Psoas muscle (tissue), 8 donors: ENCODE results near the gene HAVCR2. TPM values are rescaled to one million over a fixed set of nuclear protein-coding genes. Genes with fewer than 3 reads are reported as not detected.

Source experiments
- ATAC-seq, 4 donors: fragments of 200-7000 bp; cut with Tn5 transposase; one replicate each; pipeline ENCODE4 v1.9.1; 2020; ENCODE audit warnings: moderate library complexity in 3 of 4, mild to moderate bottlenecking in 2 of 4
- DNase-seq, 2 donors: peaks; one replicate each; pipeline ENCODE4 v3.0.0-alpha.2; 2020
- H3K27ac ChIP-seq: fragments of 200-600 bp; one replicate; pipeline ENCODE4 v1.8.0; 2022
- H3K27me3 ChIP-seq, 3 donors: fragments of 200-600 bp in 1 of 3; one replicate each; pipeline versions ENCODE4 v1.6.1 to v1.8.0; 2013 to 2022; ENCODE audit warnings: low read length in 2 of 3, mild to moderate bottlenecking in 2 of 3, moderate library complexity in 1 of 3; ENCODE audit not compliant: insufficient read depth in 3 of 3
- H3K36me3 ChIP-seq, 2 donors: fragments of 200-600 bp in 1 of 2; one replicate each; pipeline versions ENCODE4 v1.6.1 to v1.8.0; 2013 to 2022; ENCODE audit warnings: low read depth in 1 of 2, mild to moderate bottlenecking in 1 of 2, moderate library complexity in 1 of 2; ENCODE audit not compliant: insufficient read depth in 1 of 2
- H3K4me1 ChIP-seq: fragments of 200-600 bp; one replicate; pipeline ENCODE4 v1.8.0; 2022
- H3K4me3 ChIP-seq: fragments of 200-600 bp; one replicate; pipeline ENCODE4 v1.8.0; 2022; ENCODE audit warnings: mild to moderate bottlenecking
- H3K9me3 ChIP-seq: fragments of 200-600 bp; one replicate; pipeline ENCODE4 v1.8.0; 2022
- CTCF ChIP-seq: fragments of 200-600 bp; IDR thresholded peaks from one replicate; pipeline ENCODE4 v1.8.0; 2022; ENCODE audit warnings: antibody characterized with exemption
- WGBS, 3 donors: extraction: QIAGEN DNeasy Blood & Tissue Kit; methylation state at CpG; one replicate each; pipeline versions ENCODE4 v1.1.6 to v1.1.7; 2013; 5-methylcytosine and 5-hydroxymethylcytosine counted together
- intact Hi-C, 2 donors: fragments of 100-400 bp; cut with DNase I; formaldehyde crosslinking; loops; one replicate each; pipeline versions ENCODE4 v1.11.0 to v1.14.2; 2022
- polyA plus RNA-seq, 3 donors: library from polyadenylated mRNA; stranded (reverse); fragments of 200-250 nt; gene quantifications; one replicate each; pipeline ENCODE4 v1.2.3, GENCODE V29; 2013
- total RNA-seq, 4 donors: library from RNA; stranded (reverse); fragmentation: NEBNext Ultra II Directional in 2 of 4; extraction: Animal tissue kit (Norgen Biotek cat#: 25700) in 2 of 4; gene quantifications; one replicate each; pipeline versions ENCODE4 v1.2.1 to v1.2.4, GENCODE V29; 2021 to 2023
- donor health status: healthy with polysubstance abuse.
- donor health status: DM: no; HTN: no; CAD: no; lungs with moderate emphysema.
- donor health status: Bipolar disorder and iron deficiency.
- donor health status: healthy.
- donor health status: DM: yes; HTN: yes; CAD: no.
- donor health status: DM: no; HTN: no; CAD: no.
- donor health status: DM: no; HTN: no; CAD: no.
- donor health status: DM: yes; HTN: yes; CAD: no.

Gene HAVCR2
- total and polyA plus RNA-seq, 7 donors = 0.48 to 3.5 (median 1.4) TPM

DNA sequence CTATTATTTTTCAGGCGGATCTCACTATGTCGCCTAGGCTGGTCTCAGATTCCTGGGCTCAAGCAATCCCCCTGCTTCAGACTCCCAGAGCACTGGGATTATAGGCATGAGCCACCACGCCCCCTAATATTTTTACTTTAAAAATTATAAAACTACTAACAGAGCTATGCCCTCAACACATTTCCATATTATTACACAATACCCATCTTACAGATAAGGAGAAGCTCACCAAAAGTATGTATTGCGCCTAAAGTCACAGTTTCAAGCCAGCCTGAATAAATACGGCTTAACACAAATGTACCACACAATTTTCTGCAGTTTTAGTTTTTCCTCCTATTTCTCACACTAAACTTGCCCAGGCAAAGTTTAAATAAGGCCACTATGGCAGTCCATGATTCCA lies 40.1 kb downstream of the HAVCR2 start:
- TF ChIP-seq CTCF = no peak
- no peaks in the 10 kb centered on the region for H3K4me1 ChIP-seq
- DNase-seq = no peak
- H3K9me3 ChIP-seq = no peaks in the 10 kb centered on the region
- no peak overlapping the region for H3K4me3 ChIP-seq
- H3K27me3 ChIP-seq = no peaks in the 10 kb centered on the region
- H3K27ac ChIP-seq = no peak overlapping the region
- intact Hi-C loops = no loop called here
- H3K36me3 ChIP-seq = no peaks in the 10 kb centered on the region
- ATAC-seq = no peak
- WGBS, 3 donors = 83 to 92% (median 88%) methylated on average over 5 of the region's 5 CpGs

- Histone ChIP-seq H3K9me3 (no peaks in the 10 kb centered on the region), H3K36me3 (no peaks in the 10 kb centered on the region), H3K27me3 (no peaks in the 10 kb centered on the region), H3K4me1 (no peaks in the 10 kb centered on the region), H3K4me3 (no peak overlapping the region), H3K27ac (no peak overlapping the region)
- ATAC-seq (no peak), DNase-seq (no peak)
- WGBS, 3 donors = 93 to 95% (median 94%) methylated on average over 5 of the region's 5 CpGs
- TF ChIP-seq CTCF = no peak
- intact Hi-C loops = no loop called here
Observed at GRCh38 chr5:157068339-157068738, 40.5 kb downstream of the HAVCR2 start.

DNA sequence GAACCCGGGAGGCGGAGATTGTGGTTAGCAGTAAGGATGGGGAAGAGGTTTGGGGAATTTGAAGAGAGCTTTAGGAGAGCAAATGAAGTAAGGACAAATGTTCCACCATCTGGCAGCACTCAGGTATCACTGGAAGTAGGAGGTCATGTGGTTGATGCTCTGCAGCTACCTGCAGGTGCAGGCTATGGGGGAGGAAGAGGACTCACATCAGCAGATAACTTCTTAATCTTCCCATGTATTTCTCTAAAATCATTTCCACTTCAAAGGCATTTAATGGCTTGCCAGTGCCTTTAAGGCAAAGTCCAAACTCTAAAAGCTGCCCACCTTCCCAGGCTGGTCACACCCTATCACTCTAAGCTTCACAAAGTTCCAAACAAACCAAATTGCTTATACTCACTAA lies 41.8 kb downstream of the HAVCR2 start:
- Histone ChIP-seq H3K27me3 (no peaks in the 10 kb centered on the region), H3K4me1 (no peaks in the 10 kb centered on the region), H3K36me3 (no peaks in the 10 kb centered on the region), H3K27ac (no peak overlapping the region), H3K9me3 (no peaks in the 10 kb centered on the region), H3K4me3 (no peak overlapping the region)
- ATAC-seq (no peak), DNase-seq (no peak)
- TF ChIP-seq CTCF = no peak
- intact Hi-C loops = no loop called here
- WGBS, 3 donors = 49 to 77% (median 67%) methylated on average over 2 of the region's 2 CpGs

GRCh38 chr5:157066080-157066479 lies 42.8 kb downstream of the HAVCR2 start:
- TF ChIP-seq CTCF = no peak
- WGBS, 3 donors = 87 to 94% (median 91%) methylated on average over 2 of the region's 2 CpGs

DNA sequence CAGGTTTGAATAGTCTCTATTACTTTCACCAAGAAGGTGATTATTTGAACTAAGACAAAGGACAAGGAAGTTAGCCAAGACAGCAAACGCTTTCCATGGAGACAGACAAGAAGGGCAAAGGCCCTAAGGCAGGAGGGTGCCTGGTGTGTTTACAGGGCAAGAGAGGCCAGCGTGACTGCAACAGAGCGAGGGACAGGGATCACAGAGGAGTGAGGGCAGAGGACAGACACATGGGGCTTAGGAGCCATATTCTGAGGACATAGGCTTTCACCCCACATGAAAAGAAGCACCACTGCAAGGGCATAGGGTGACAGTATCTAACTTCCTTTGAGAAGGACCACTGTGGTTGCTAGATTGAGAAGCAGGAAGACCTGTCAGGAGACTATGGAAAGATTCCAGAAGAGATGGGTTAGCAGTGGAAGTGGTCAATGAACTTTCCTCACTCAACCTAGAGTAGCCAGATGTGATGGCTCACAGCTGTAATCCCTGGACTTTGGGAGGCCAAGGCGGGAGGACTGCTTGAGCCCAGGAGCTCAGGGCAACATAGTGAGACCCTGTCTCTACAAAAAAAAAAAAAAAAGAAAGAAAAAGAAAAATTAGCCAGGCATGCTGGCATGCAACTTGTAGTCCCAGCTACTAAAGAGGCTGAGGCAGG lies 44.9 kb downstream of the HAVCR2 start:
- H3K36me3 ChIP-seq = no peaks in the 10 kb centered on the region
- H3K4me1 ChIP-seq = no peaks in the 10 kb centered on the region
- H3K27me3 ChIP-seq = no peaks in the 10 kb centered on the region
- WGBS, 3 donors = 79 to 93% (median 90%) methylated on average over 4 of the region's 4 CpGs
- intact Hi-C loops = no loop called here
- no peak overlapping the region for H3K27ac ChIP-seq
- H3K9me3 ChIP-seq = no peaks in the 10 kb centered on the region
- DNase-seq (no peak), ATAC-seq (no peak)
- TF ChIP-seq CTCF = no peak
- H3K4me3 ChIP-seq = no peak overlapping the region

More at GRCh38 chr5:157066080-157066479, 42.8 kb downstream of the HAVCR2 start:
- Histone ChIP-seq H3K27ac (no peak overlapping the region), H3K36me3 (no peaks in the 10 kb centered on the region), H3K4me1 (no peaks in the 10 kb centered on the region), H3K9me3 (no peaks in the 10 kb centered on the region), H3K27me3 (no peaks in the 10 kb centered on the region), H3K4me3 (no peak overlapping the region)
- ATAC-seq = no peak
- DNase-seq = no peak
- intact Hi-C loops = no loop called here
